ENCODE data around the gene EGFL8. TPM values are rescaled to one million over a fixed set of nuclear protein-coding genes. Genes with fewer than 3 reads are reported as not detected.
"Not testable (repeated sequence)": the region's sequence is repeated elsewhere in the genome, so short reads cannot be mapped to it uniquely, and the experiment has no call there.

EGFL8 gene
- total RNA-seq, 3 donors from 2014 or later = 6.4 to 9.6 (median 9.1) TPM

- peaks cover 34% of the 10 kb centered on the region for H3K4me1 Mint-ChIP-seq (ENCODE audit: low read depth)
- no peak for ATAC-seq
- no peak overlapping the region for H3K4me3 Mint-ChIP-seq
Measured at GRCh38 chr6:32131439-32131948, 32.9 kb upstream of the EGFL8 start.

GRCh38 chr6:32132110-32132509 is 32.3 kb upstream of the EGFL8 start:
- Mint-ChIP-seq H3K36me3 (ENCODE audit: insufficient read depth) (peaks cover 2% of the 10 kb centered on the region), H3K4me1 (ENCODE audit: low read depth) (peaks cover 28% of the 10 kb centered on the region)

More at GRCh38 chr6:32131439-32131948, 32.9 kb upstream of the EGFL8 start:
- Mint-ChIP-seq H3K27me3 (ENCODE audit: low read depth) (peaks cover 3% of the 10 kb centered on the region), H3K9me3 (no peaks in the 10 kb centered on the region), H3K36me3 (ENCODE audit: insufficient read depth) (peaks cover 7% of the 10 kb centered on the region)
- DNase-seq = no peak

GRCh38 chr6:32133786-32134185 is 30.6 kb upstream of the EGFL8 start:
- ATAC-seq = no peak
- DNase-seq = no peak
- Mint-ChIP-seq H3K36me3 (ENCODE audit: insufficient read depth) (no peaks in the 10 kb centered on the region), H3K27me3 (ENCODE audit: low read depth) (peaks cover 3% of the 10 kb centered on the region), H3K9me3 (no peaks in the 10 kb centered on the region), H3K4me1 (ENCODE audit: low read depth) (peaks cover 14% of the 10 kb centered on the region), H3K4me3 (no peak overlapping the region)

More at GRCh38 chr6:32132110-32132509, 32.3 kb upstream of the EGFL8 start:
- peaks cover 3% of the 10 kb centered on the region for H3K27me3 Mint-ChIP-seq (ENCODE audit: low read depth)
- DNase-seq (no peak), ATAC-seq (no peak)
- H3K4me3 Mint-ChIP-seq = no peak overlapping the region
- H3K9me3 Mint-ChIP-seq = no peaks in the 10 kb centered on the region

GRCh38 chr6:32137454-32137853 is 26.9 kb upstream of the EGFL8 start:
- ATAC-seq (no peak), DNase-seq (no peak)
- Mint-ChIP-seq H3K4me3 (no peak overlapping the region), H3K36me3 (ENCODE audit: insufficient read depth) (no peaks in the 10 kb centered on the region), H3K4me1 (ENCODE audit: low read depth) (no peaks in the 10 kb centered on the region), H3K9me3 (no peaks in the 10 kb centered on the region), H3K27me3 (ENCODE audit: low read depth) (peaks cover 8% of the 10 kb centered on the region)

- peaks cover 8% of the 10 kb centered on the region for H3K27me3 Mint-ChIP-seq (ENCODE audit: low read depth)
- ATAC-seq = no peak
- H3K4me1 Mint-ChIP-seq (ENCODE audit: low read depth) = no peaks in the 10 kb centered on the region
- no peak overlapping the region for H3K4me3 Mint-ChIP-seq
- no peaks in the 10 kb centered on the region for H3K36me3 Mint-ChIP-seq (ENCODE audit: insufficient read depth)
- H3K9me3 Mint-ChIP-seq = no peaks in the 10 kb centered on the region
- DNase-seq = no peak
Measured at GRCh38 chr6:32139590-32139989, 24.8 kb upstream of the EGFL8 start.

- H3K4me3 Mint-ChIP-seq = no peak overlapping the region
- DNase-seq (no peak), ATAC-seq (no peak)
- H3K27me3 Mint-ChIP-seq (ENCODE audit: low read depth) = peaks cover 5% of the 10 kb centered on the region
- H3K9me3 Mint-ChIP-seq = no peaks in the 10 kb centered on the region
- no peaks in the 10 kb centered on the region for H3K36me3 Mint-ChIP-seq (ENCODE audit: insufficient read depth)
- no peaks in the 10 kb centered on the region for H3K4me1 Mint-ChIP-seq (ENCODE audit: low read depth)
Measured at GRCh38 chr6:32140420-32141046, 23.9 kb upstream of the EGFL8 start.

- not testable (repeated sequence) for DNase-seq; H3K36me3 Mint-ChIP-seq (ENCODE audit: insufficient read depth); H3K4me3 Mint-ChIP-seq; H3K9me3 Mint-ChIP-seq; ATAC-seq
- H3K27me3 Mint-ChIP-seq (ENCODE audit: low read depth) = peaks cover 24% of the 10 kb centered on the region
- peaks cover 13% of the 10 kb centered on the region for H3K4me1 Mint-ChIP-seq (ENCODE audit: low read depth)
Measured at GRCh38 chr6:32144238-32144637, 20.2 kb upstream of the EGFL8 start.

- no peaks in the 10 kb centered on the region for H3K36me3 Mint-ChIP-seq (ENCODE audit: insufficient read depth)
- H3K9me3 Mint-ChIP-seq = no peaks in the 10 kb centered on the region
- DNase-seq (no peak), ATAC-seq (no peak)
- peaks cover 22% of the 10 kb centered on the region for H3K4me1 Mint-ChIP-seq (ENCODE audit: low read depth)
- H3K4me3 Mint-ChIP-seq = no peak overlapping the region
- peaks cover 34% of the 10 kb centered on the region for H3K27me3 Mint-ChIP-seq (ENCODE audit: low read depth)
Measured at GRCh38 chr6:32146287-32146686, 18.1 kb upstream of the EGFL8 start.

GRCh38 chr6:32146687-32147086 is 17.7 kb upstream of the EGFL8 start:
- DNase-seq (no peak), ATAC-seq (no peak)
- Mint-ChIP-seq H3K4me1 (ENCODE audit: low read depth) (peaks cover 23% of the 10 kb centered on the region), H3K4me3 (no peak overlapping the region), H3K9me3 (no peaks in the 10 kb centered on the region), H3K27me3 (ENCODE audit: low read depth) (peaks cover 35% of the 10 kb centered on the region), H3K36me3 (ENCODE audit: insufficient read depth) (no peaks in the 10 kb centered on the region)

GRCh38 chr6:32147401-32148132 is 16.8 kb upstream of the EGFL8 start:
- no peak overlapping the region for H3K4me3 Mint-ChIP-seq
- H3K9me3 Mint-ChIP-seq = no peaks in the 10 kb centered on the region
- peaks cover 35% of the 10 kb centered on the region for H3K27me3 Mint-ChIP-seq (ENCODE audit: low read depth)

GRCh38 chr6:32148289-32149091 is 15.9 kb upstream of the EGFL8 start:
- ATAC-seq (peak; percentile 81 to 83), DNase-seq (peak; percentile 62)
- no peaks in the 10 kb centered on the region for H3K9me3 Mint-ChIP-seq
- H3K4me1 Mint-ChIP-seq (ENCODE audit: low read depth) = peaks cover 38% of the 10 kb centered on the region
- peaks cover 37% of the 10 kb centered on the region for H3K27me3 Mint-ChIP-seq (ENCODE audit: low read depth)
- peak overlapping the region; percentile 81 for H3K4me3 Mint-ChIP-seq
- H3K36me3 Mint-ChIP-seq (ENCODE audit: insufficient read depth) = no peaks in the 10 kb centered on the region

More at GRCh38 chr6:32147401-32148132, 16.8 kb upstream of the EGFL8 start:
- no peak for DNase-seq
- Mint-ChIP-seq H3K36me3 (ENCODE audit: insufficient read depth) (no peaks in the 10 kb centered on the region), H3K4me1 (ENCODE audit: low read depth) (peaks cover 29% of the 10 kb centered on the region)
- ATAC-seq = no peak

GRCh38 chr6:32149092-32149755 is 15.2 kb upstream of the EGFL8 start:
- Mint-ChIP-seq H3K36me3 (ENCODE audit: insufficient read depth) (no peaks in the 10 kb centered on the region), H3K9me3 (no peaks in the 10 kb centered on the region), H3K4me3 (peak overlapping the region; percentile 81), H3K27me3 (ENCODE audit: low read depth) (peaks cover 37% of the 10 kb centered on the region), H3K4me1 (ENCODE audit: low read depth) (peaks cover 43% of the 10 kb centered on the region)
- DNase-seq = no peak
- peak; percentile 12 to 14 for ATAC-seq

GRCh38 chr6:32149932-32150870 is 14.2 kb upstream of the EGFL8 start:
- peaks cover 37% of the 10 kb centered on the region for H3K27me3 Mint-ChIP-seq (ENCODE audit: low read depth)
- H3K36me3 Mint-ChIP-seq (ENCODE audit: insufficient read depth) = no peaks in the 10 kb centered on the region
- no peak for ATAC-seq
- no peaks in the 10 kb centered on the region for H3K9me3 Mint-ChIP-seq
- no peak overlapping the region for H3K4me3 Mint-ChIP-seq
- peaks cover 53% of the 10 kb centered on the region for H3K4me1 Mint-ChIP-seq (ENCODE audit: low read depth)
- DNase-seq = no peak
